H1 (cell line): ENCODE results near the gene ZFP57. TPM values are rescaled to one million over a fixed set of nuclear protein-coding genes. Genes with fewer than 3 reads are reported as not detected.

ENCODE experiments used
- CTCF ChIA-PET: fragments of 300-600 bp; sonication (Branson Sonifier 250); formaldehyde crosslinking; loops from one replicate; lab custom pipeline; 2021; ENCODE audit not compliant: partially characterized antibody; lab: Charles Lee
- POLR2A ChIA-PET: fragments of 300-600 bp; sonication (Branson Sonifier 250); formaldehyde crosslinking; loops from one replicate; lab custom pipeline; 2021; ENCODE audit warnings: inconsistent platforms; ENCODE audit not compliant: partially characterized antibody; lab: Charles Lee
- DNase-seq, 2 experiments: peaks; one replicate each; pipeline versions ENCODE4 v3.0.0 to v3.0.0-alpha.2; 2010 to 2022; ENCODE audit warnings: low spot score in 2 of 2, low read depth in 1 of 2, mixed read lengths in 1 of 2
- FAIRE-seq: peaks from 2 replicates; lab custom pipeline; 2011; peaks lifted over from hg19 to GRCh38; lab: Jason Lieb, UNC
- H2AFZ ChIP-seq: 2 replicates; pipeline ENCODE4 v1.8.1; 2012; ENCODE audit warnings: low read length, inconsistent platforms
- H2AK5ac ChIP-seq: 2 replicates; pipeline ENCODE4 v1.6.1; 2013; ENCODE audit warnings: low read depth, low read length
- H2BK120ac ChIP-seq: replicated peaks from 2 replicates; pipeline ENCODE3; 2013; ENCODE audit warnings: low read depth, low read length, inconsistent platforms
- H2BK12ac ChIP-seq: 2 replicates; pipeline ENCODE4 v1.6.1; 2013; ENCODE audit warnings: low read depth, low read length
- H2BK15ac ChIP-seq: 2 replicates; pipeline ENCODE4 v1.6.1; 2013; ENCODE audit warnings: low read length
- H2BK20ac ChIP-seq: 2 replicates; pipeline ENCODE4 v1.6.1; 2013; ENCODE audit warnings: low read length
- H2BK5ac ChIP-seq: 2 replicates; pipeline ENCODE4 v1.6.1; 2013; ENCODE audit warnings: low read depth, low read length
- H3K14ac ChIP-seq: 2 replicates; pipeline ENCODE4 v1.6.1; 2013; ENCODE audit warnings: inconsistent platforms; ENCODE audit not compliant: insufficient read length
- H3K18ac ChIP-seq: 2 replicates; pipeline ENCODE4 v1.6.1; 2013; ENCODE audit warnings: low read length; ENCODE audit errors: extremely low read depth
- H3K23ac ChIP-seq: 2 replicates; pipeline ENCODE4 v1.6.1; 2013; ENCODE audit warnings: inconsistent platforms; ENCODE audit not compliant: insufficient read length
- H3K23me2 ChIP-seq: 2 replicates; pipeline ENCODE4 v1.6.1; 2013; ENCODE audit warnings: low read depth, low read length
- H3K27ac ChIP-seq: 2 replicates; pipeline ENCODE4 v1.6.1; 2011; ENCODE audit warnings: low read depth, low read length, inconsistent platforms
- H3K27me3 ChIP-seq, 4 experiments: replicated peaks in 1 of 4; 1 replicate in 1 of 4; 2 replicates in 3 of 4; pipeline versions ENCODE4 v1.6.1 to v1.8.1; 2011 to 2013; ENCODE audit warnings: low read length in 3 of 4, mild to moderate bottlenecking in 3 of 4, inconsistent platforms in 2 of 4, mixed read lengths in 2 of 4, moderate library complexity in 1 of 4; ENCODE audit not compliant: control insufficient read depth in 3 of 4, insufficient read depth in 3 of 4; ENCODE audit errors: extremely low read depth in 1 of 4
- H3K36me3 ChIP-seq, 4 experiments: 2 replicates each; pipeline versions ENCODE4 v1.6.1 to v1.8.1; 2011 to 2013; ENCODE audit warnings: mild to moderate bottlenecking in 4 of 4, low read length in 3 of 4, moderate library complexity in 2 of 4, control low read depth in 1 of 4, inconsistent platforms in 1 of 4; ENCODE audit not compliant: insufficient read depth in 4 of 4, control insufficient read depth in 2 of 4
- H3K4ac ChIP-seq: replicated peaks from 2 replicates; pipeline ENCODE3; 2013; ENCODE audit warnings: low read length, low read depth, mixed read lengths, inconsistent platforms; ENCODE audit not compliant: insufficient read length
- H3K4me1 ChIP-seq, 4 experiments: replicated peaks in 1 of 4; 1 replicate in 1 of 4; 2 replicates in 3 of 4; pipeline versions ENCODE4 v1.6.1 to v1.8.1; 2011 to 2013; ENCODE audit warnings: low read length in 3 of 4, inconsistent platforms in 2 of 4, mixed read lengths in 1 of 4; ENCODE audit not compliant: insufficient read depth in 4 of 4, control insufficient read depth in 3 of 4
- H3K4me2 ChIP-seq, 2 experiments: 2 replicates each; pipeline versions ENCODE4 v1.6.1 to v1.8.1; 2011 to 2013; ENCODE audit warnings: low read depth in 2 of 2, low read length in 2 of 2, control low read depth in 1 of 2, inconsistent platforms in 1 of 2, mild to moderate bottlenecking in 1 of 2; ENCODE audit not compliant: insufficient read depth in 1 of 2
- H3K4me3 ChIP-seq, 4 experiments: fragments of 200-600, 300-600 bp in 1 of 4; sonication (generic), shearing (Covaris generic), sonication (Bioruptor Twin) in 1 of 4; 2 replicates each; pipeline versions ENCODE4 v1.5.1 to v1.8.1; 2011 to 2016; ENCODE audit warnings: low read length in 4 of 4, low read depth in 3 of 4, control low read depth in 2 of 4, inconsistent platforms in 2 of 4, mild to moderate bottlenecking in 2 of 4, mixed read lengths in 1 of 4, moderate library complexity in 1 of 4; ENCODE audit not compliant: insufficient read depth in 2 of 4; ENCODE audit errors: extremely low read depth in 1 of 4
- H3K56ac ChIP-seq: replicated peaks from 2 replicates; pipeline ENCODE3; 2013; ENCODE audit warnings: low read depth, mild to moderate bottlenecking, mixed read lengths, low read length, inconsistent platforms; ENCODE audit not compliant: insufficient read length
- H3K79me1 ChIP-seq: 2 replicates; pipeline ENCODE4 v1.6.1; 2013; ENCODE audit warnings: low read depth, low read length, control low read depth
- H3K79me2 ChIP-seq, 2 experiments: 2 replicates each; pipeline versions ENCODE4 v1.6.1 to v1.8.1; 2012 to 2013; ENCODE audit warnings: low read length in 2 of 2, mild to moderate bottlenecking in 2 of 2, inconsistent platforms in 1 of 2; ENCODE audit not compliant: insufficient read depth in 2 of 2, control insufficient read depth in 1 of 2
- H3K9ac ChIP-seq, 4 experiments: replicated peaks in 1 of 4; 1 replicate in 1 of 4; 2 replicates in 3 of 4; pipeline versions ENCODE4 v1.6.1 to v1.8.1; 2011 to 2013; ENCODE audit warnings: low read depth in 3 of 4, low read length in 3 of 4, control low read depth in 2 of 4, mild to moderate bottlenecking in 2 of 4, moderate library complexity in 2 of 4, inconsistent platforms in 1 of 4; ENCODE audit errors: extremely low read depth in 1 of 4
- H3K9me3 ChIP-seq, 2 experiments: 2 replicates each; pipeline versions ENCODE4 v1.6.1 to v1.8.1; 2012 to 2013; ENCODE audit warnings: mild to moderate bottlenecking in 2 of 2, moderate library complexity in 2 of 2, control low read depth in 1 of 2, inconsistent platforms in 1 of 2, low read depth in 1 of 2, low read length in 1 of 2, mixed read lengths in 1 of 2; ENCODE audit not compliant: insufficient read depth in 2 of 2
- H4K20me1 ChIP-seq, 2 experiments: replicated peaks in 1 of 2; 2 replicates each; pipeline versions ENCODE3 to v1.8.1; 2011 to 2013; ENCODE audit warnings: inconsistent platforms in 2 of 2, low read length in 2 of 2, mild to moderate bottlenecking in 1 of 2; ENCODE audit not compliant: insufficient read depth in 2 of 2, control insufficient read depth in 1 of 2
- H4K5ac ChIP-seq: 2 replicates; pipeline ENCODE4 v1.6.1; 2013; ENCODE audit warnings: low read length, low read depth, mixed read lengths, inconsistent platforms; ENCODE audit not compliant: insufficient read length
- H4K8ac ChIP-seq: 2 replicates; pipeline ENCODE4 v1.8.0; 2013; ENCODE audit warnings: mild to moderate bottlenecking, moderate library complexity, low read length, inconsistent platforms; ENCODE audit not compliant: insufficient read depth; ENCODE audit errors: extremely low read depth
- H4K91ac ChIP-seq: replicated peaks from 2 replicates; pipeline ENCODE3; 2013; ENCODE audit warnings: low read length, mixed read lengths, inconsistent platforms; ENCODE audit not compliant: insufficient read length
- CTBP2 ChIP-seq: IDR thresholded peaks from 2 replicates; pipeline ENCODE4 v1.7.0; 2011; ENCODE audit warnings: borderline replicate concordance, mild to moderate bottlenecking, moderate library complexity, mixed read lengths, low read length; ENCODE audit not compliant: insufficient read depth, insufficient read length
- CTCF ChIP-seq, 3 experiments: IDR thresholded peaks; 1 replicate in 2 of 3; 2 replicates in 1 of 3; pipeline versions ENCODE4 v1.5.1 to v1.6.1; 2011; ENCODE audit warnings: low read length in 3 of 3, mild to moderate bottlenecking in 3 of 3, inconsistent platforms in 2 of 3, low read depth in 1 of 3, moderate library complexity in 1 of 3; ENCODE audit not compliant: insufficient read depth in 1 of 3; ENCODE audit errors: control extremely low read depth in 1 of 3
- E2F6 ChIP-seq: IDR thresholded peaks from 2 replicates; pipeline ENCODE4 v1.6.1; 2012; ENCODE audit warnings: inconsistent platforms
- FOSL1 ChIP-seq: IDR thresholded peaks from 2 replicates; pipeline ENCODE4 v1.6.1; 2011; ENCODE audit warnings: mild to moderate bottlenecking, low read depth, low read length, moderate library complexity; ENCODE audit not compliant: insufficient read depth
- GTF2F1 ChIP-seq: IDR thresholded peaks from 2 replicates; pipeline ENCODE4 v1.6.1; 2012; ENCODE audit warnings: low read depth, low read length, improper control_type of control experiment, borderline replicate concordance
- KDM5A ChIP-seq: fragments of 200-600 bp; IDR thresholded peaks from 2 replicates; pipeline ENCODE4 v1.7.1; 2012; ENCODE audit warnings: mild to moderate bottlenecking, low read length, inconsistent platforms, mixed read lengths
- MAFK ChIP-seq: IDR thresholded peaks from 2 replicates; pipeline ENCODE4 v1.6.1; 2012; ENCODE audit warnings: low read depth, mild to moderate bottlenecking, improper control_type of control experiment, low read length
- TEAD4 ChIP-seq: IDR thresholded peaks from 2 replicates; pipeline ENCODE4 v1.6.1; 2012; ENCODE audit warnings: low read depth, low read length, inconsistent platforms, mixed read lengths
- YY1 ChIP-seq: IDR thresholded peaks from 2 replicates; pipeline ENCODE4 v1.6.1; 2011; ENCODE audit warnings: low read depth, mild to moderate bottlenecking, low read length
- WGBS, 2 experiments: shearing (Covaris generic) in 1 of 2; methylation state at CpG; one replicate each; pipeline versions ENCODE4 v1.1.6 to v1.1.7; 2013 to 2015; ENCODE audit warnings: low lambda C conversion rate in 2 of 2, mixed read lengths in 2 of 2, inconsistent platforms in 1 of 2, low coverage in 1 of 2, missing lambda C conversion rate in 1 of 2; ENCODE audit not compliant: insufficient replicate concordance in 2 of 2, insufficient coverage in 1 of 2, insufficient read length in 1 of 2; ENCODE audit errors: extremely low coverage in 1 of 2, missing lambda C conversion rate in 1 of 2; 5-methylcytosine and 5-hydroxymethylcytosine counted together
- polyA plus RNA-seq, 7 experiments: library from polyadenylated mRNA; depleted of rRNA in 3 of 7; stranded (reverse) in 5 of 7; unstranded in 2 of 7; fragments of >200 nt in 5 of 7; fragments of 200-250 nt in 2 of 7; gene quantifications; 1 replicate in 5 of 7; 2 replicates in 1 of 7; 4 replicates in 1 of 7; pipeline versions ENCODE4 v1.2.1 to v1.2.3, GENCODE V29; 2011 to 2013; ENCODE audit warnings: missing spikeins in 2 of 7, mixed read lengths in 2 of 7
- total RNA-seq: library from RNA; stranded (reverse); fragmentation: NEBNext Ultra II Directional; extraction: Animal tissue kit (Norgen Biotek cat#: 25700); gene quantifications from 2 replicates; pipeline ENCODE4 v1.2.1, GENCODE V29; 2021

ZFP57 gene
- total and polyA plus RNA-seq, 2 of the 8 experiments (the other 6 are each of a cell fraction or from before 2014, with no cell fraction given): 0.85 to 1.2 TPM

- no peak overlapping the region for H2BK20ac ChIP-seq
- no peak for DNase-seq
- TF ChIP-seq FOSL1: no peak
- TF ChIP-seq TEAD4: no peak
- TF ChIP-seq MAFK: no peak
- TF ChIP-seq CTCF (IDR thresholded peaks at IDR 0.05; ENCODE audit: control extremely low read depth in 1 of 3, insufficient read depth in 1 of 3, low read depth in 1 of 3, low read length in 3 of 3): peak in 2 of 3 experiments; percentile 68 to 86; a peak in 3 of 4 replicates
- TF ChIP-seq E2F6: no peak
- TF ChIP-seq KDM5A: no peak
- no peak for TF ChIP-seq CTBP2
- no peak for TF ChIP-seq GTF2F1
- no peak for TF ChIP-seq YY1
These were observed 32.9 kb downstream of the ZFP57 start for GRCh38 chr6:29647927-29648642.

More at GRCh38 chr6:29647927-29648642, 32.9 kb downstream of the ZFP57 start:
- H3K4me1 ChIP-seq: peaks cover 3 to 15% (median 9%) of the 10 kb centered on the region in 4 experiments; a peak in 6 of 7 replicates
- FAIRE-seq: peak; percentile 90
- CTCF ChIA-PET: interaction anchor here (0.7 to 33.1 kb wide), 19 partner anchors 8 to 212 kb away, joined by 3 to 658 read pairs (median 5); partner anchors contain the start of genes GABBR1, MOG and ZFP57
- H2BK5ac ChIP-seq: no peak overlapping the region
- H4K5ac ChIP-seq: no peak overlapping the region
- H3K14ac ChIP-seq: no peak overlapping the region
- no peak overlapping the region for H3K9ac ChIP-seq
- no peak overlapping the region for H3K4me3 ChIP-seq
- H3K18ac ChIP-seq: no peak overlapping the region
- H2BK12ac ChIP-seq: no peak overlapping the region
- WGBS, 2 experiments: 86% methylated on average over 23 of the region's 23 CpGs; no CpG with 5 or more reads in 1 of the 2 experiments
- H4K20me1 ChIP-seq: no peaks in the 10 kb centered on the region
- H3K4ac ChIP-seq: no peak overlapping the region
- H2AFZ ChIP-seq: no peak overlapping the region
- no peak overlapping the region for H3K23ac ChIP-seq
- H3K4me2 ChIP-seq: no peak overlapping the region
- H3K23me2 ChIP-seq: no peaks in the 10 kb centered on the region
- no peak overlapping the region for H2BK15ac ChIP-seq
- H2AK5ac ChIP-seq: no peak overlapping the region
- no peaks in the 10 kb centered on the region for H3K27me3 ChIP-seq
- no peak overlapping the region for H4K91ac ChIP-seq
- no peaks in the 10 kb centered on the region for H3K9me3 ChIP-seq
- H3K56ac ChIP-seq: no peak overlapping the region
- no peaks in the 10 kb centered on the region for H3K79me1 ChIP-seq
- no peaks in the 10 kb centered on the region for H3K79me2 ChIP-seq
- POLR2A ChIA-PET: interaction anchor here (0.9 to 7.7 kb wide), 6 partner anchors 9 to 48 kb away, joined by 3 to 78 read pairs (median 4); partner anchors contain the start of gene GABBR1
- H2BK120ac ChIP-seq: no peak overlapping the region
- no peaks in the 10 kb centered on the region for H3K36me3 ChIP-seq
- H3K27ac ChIP-seq: no peak overlapping the region
- no peak overlapping the region for H4K8ac ChIP-seq
